Keratinocyte (primary cell): ENCODE results near the gene NT5M. TPM values are rescaled to one million over a fixed set of nuclear protein-coding genes. Genes with fewer than 3 reads are reported as not detected.

Experiments
- DNase-seq: peaks from one replicate; pipeline ENCODE4 v3.0.0-alpha.2; 2011; ENCODE audit warnings: low read depth, missing footprints, low spot score
- FAIRE-seq: peaks from 2 replicates; lab custom pipeline; 2011; peaks lifted over from hg19 to GRCh38; lab: Jason Lieb, UNC
- H2AFZ ChIP-seq: 2 replicates; pipeline ENCODE4 v1.6.0; 2012; ENCODE audit warnings: low read length, control low read depth, inconsistent platforms; ENCODE audit not compliant: control insufficient read depth
- H3K27ac ChIP-seq: 2 replicates; pipeline ENCODE4 v1.5.1; 2011; ENCODE audit warnings: low read length; ENCODE audit not compliant: control insufficient read depth, insufficient read depth
- H3K27me3 ChIP-seq: 3 replicates; pipeline ENCODE4 v1.6.0; 2011; ENCODE audit warnings: low read length; ENCODE audit not compliant: control insufficient read depth, insufficient read depth; ENCODE audit errors: extremely low read depth
- H3K36me3 ChIP-seq, 2 experiments: 2 replicates in 1 of 2; 3 replicates in 1 of 2; pipeline ENCODE4 v1.5.1; 2011; ENCODE audit warnings: low read length in 2 of 2, mild to moderate bottlenecking in 1 of 2; ENCODE audit not compliant: control insufficient read depth in 2 of 2, insufficient read depth in 2 of 2; ENCODE audit errors: extremely low read depth in 1 of 2
- H3K4me1 ChIP-seq: 3 replicates; pipeline ENCODE4 v1.5.1; 2011; ENCODE audit warnings: low read length; ENCODE audit not compliant: control insufficient read depth, insufficient read depth; ENCODE audit errors: extremely low read depth
- H3K4me2 ChIP-seq: 3 replicates; pipeline ENCODE4 v1.6.0; 2011; ENCODE audit warnings: low read depth, low read length; ENCODE audit not compliant: control insufficient read depth, insufficient read depth; ENCODE audit errors: extremely low read depth
- H3K4me3 ChIP-seq, 3 experiments: fragments of 200-600 bp in 1 of 3; sonication (generic) in 1 of 3; 2 replicates in 2 of 3; 3 replicates in 1 of 3; pipeline ENCODE4 v1.5.1; 2011 to 2016; ENCODE audit warnings: low read length in 3 of 3, mild to moderate bottlenecking in 3 of 3, control low read depth in 2 of 3, inconsistent platforms in 1 of 3, low read depth in 1 of 3, mixed read lengths in 1 of 3, mixed run types in 1 of 3, moderate library complexity in 1 of 3; ENCODE audit not compliant: control insufficient read depth in 2 of 3, insufficient read depth in 2 of 3; ENCODE audit errors: extremely low read depth in 1 of 3
- H3K79me2 ChIP-seq: 2 replicates; pipeline ENCODE4 v1.6.0; 2012; ENCODE audit warnings: low read length; ENCODE audit not compliant: control insufficient read depth, insufficient read depth
- H3K9ac ChIP-seq: 3 replicates; pipeline ENCODE4 v1.6.0; 2011; ENCODE audit warnings: low read length; ENCODE audit not compliant: control insufficient read depth, insufficient read depth; ENCODE audit errors: extremely low read depth
- H3K9me1 ChIP-seq: 3 replicates; pipeline ENCODE4 v1.6.0; 2011; ENCODE audit warnings: low read length; ENCODE audit not compliant: control insufficient read depth, insufficient read depth; ENCODE audit errors: extremely low read depth
- H3K9me3 ChIP-seq: 2 replicates; pipeline ENCODE4 v1.5.1; 2012; ENCODE audit warnings: low read depth, low read length; ENCODE audit not compliant: control insufficient read depth
- H4K20me1 ChIP-seq: 3 replicates; pipeline ENCODE4 v1.6.0; 2011; ENCODE audit warnings: low read length; ENCODE audit not compliant: control insufficient read depth, insufficient read depth; ENCODE audit errors: extremely low read depth
- CTCF ChIP-seq, 3 experiments: IDR thresholded peaks in 1 of 3; conservative IDR thresholded peaks in 1 of 3; optimal IDR thresholded peaks in 1 of 3; 2 replicates in 2 of 3; 3 replicates in 1 of 3; pipeline versions ENCODE3 to v1.5.1; 2011; ENCODE audit warnings: low read length in 3 of 3, mild to moderate bottlenecking in 3 of 3, moderate library complexity in 2 of 3, control low read depth in 1 of 3, inconsistent platforms in 1 of 3; ENCODE audit not compliant: insufficient read depth in 2 of 3; ENCODE audit errors: extremely low read depth in 1 of 3
- EZH2 ChIP-seq: IDR thresholded peaks from one replicate; pipeline ENCODE4 v1.6.1; 2012; ENCODE audit warnings: inconsistent platforms, mild to moderate bottlenecking, low read length, moderate library complexity
- dilution Hi-C: fragments of 300-500 bp; cut with MboI; formaldehyde crosslinking; loops from one replicate; pipeline ENCODE4 v1.7.0; 2020; ENCODE audit warnings: low sequenced_read_pairs; ENCODE audit not compliant: extremely low pct_ligation_motif_present
- polyA plus RNA-seq, 5 experiments: library from polyadenylated mRNA; depleted of rRNA in 3 of 5; stranded (reverse) in 3 of 5; stranded (forward) in 1 of 5; unstranded in 1 of 5; fragments of >200 nt; gene quantifications; 1 replicate in 1 of 5; 2 replicates in 3 of 5; 3 replicates in 1 of 5; pipeline versions ENCODE4 v1.2.1 to v1.2.3, GENCODE V29; 2011 to 2012; ENCODE audit warnings: missing spikeins in 2 of 5, low read depth in 1 of 5, low replicate concordance in 1 of 5

Gene NT5M
- polyA plus RNA-seq, 1 donor (not counting 4 experiments of a cell fraction or from before 2014, with no cell fraction given) = 0.16 TPM

- Histone ChIP-seq H3K27me3 (peaks cover 50% of the 10 kb centered on the region), H3K9me1 (no peaks in the 10 kb centered on the region), H3K4me3 (no peak overlapping the region), H3K9me3 (no peaks in the 10 kb centered on the region), H3K4me1 (no peaks in the 10 kb centered on the region), H2AFZ (no peak overlapping the region), H3K79me2 (no peaks in the 10 kb centered on the region), H3K9ac (no peak overlapping the region), H3K4me2 (no peak overlapping the region), H3K27ac (no peak overlapping the region), H4K20me1 (no peaks in the 10 kb centered on the region), H3K36me3 (no peaks in the 10 kb centered on the region)
- DNase-seq (no peak), FAIRE-seq (no peak)
- dilution Hi-C loops = no loop called here
- TF ChIP-seq EZH2 = no peak
- no peak for TF ChIP-seq CTCF (optimal IDR thresholded peaks at IDR 0.05 in 1 of 3, IDR thresholded peaks at IDR 0.05 in 1 of 3, conservative IDR thresholded peaks at IDR 0.05 in 1 of 3; ENCODE audit: extremely low read depth in 1 of 3, insufficient read depth in 2 of 3, low read length in 3 of 3)
Measured at GRCh38 chr17:17375841-17376240, 72.7 kb downstream of the NT5M start.

GRCh38 chr17:17376362-17376761, 73.2 kb downstream of the NT5M start:
- TF ChIP-seq EZH2 (no peak), CTCF (optimal IDR thresholded peaks at IDR 0.05 in 1 of 3, IDR thresholded peaks at IDR 0.05 in 1 of 3, conservative IDR thresholded peaks at IDR 0.05 in 1 of 3; ENCODE audit: extremely low read depth in 1 of 3, insufficient read depth in 2 of 3, low read length in 3 of 3) (no peak)
- Histone ChIP-seq H3K79me2 (no peaks in the 10 kb centered on the region), H2AFZ (no peak overlapping the region), H3K9ac (no peak overlapping the region), H4K20me1 (no peaks in the 10 kb centered on the region), H3K4me2 (no peak overlapping the region), H3K4me3 (no peak overlapping the region), H3K27ac (no peak overlapping the region), H3K4me1 (no peaks in the 10 kb centered on the region), H3K27me3 (peaks cover 48% of the 10 kb centered on the region), H3K9me1 (no peaks in the 10 kb centered on the region), H3K9me3 (no peaks in the 10 kb centered on the region), H3K36me3 (no peaks in the 10 kb centered on the region)
- dilution Hi-C loops = no loop called here
- FAIRE-seq = no peak
- DNase-seq = no peak
